Measurements from ENCODE around the gene LYZL6.
"Not testable (repeated sequence)": the region's sequence is repeated elsewhere in the genome, so short reads cannot be mapped to it uniquely, and the experiment has no call there.

Gene LYZL6

GRCh38 chr17:35906926-35907637, 36.4 kb downstream of the LYZL6 start:
- no peak for DNase-seq (ENCODE audit: low read depth)

DNA sequence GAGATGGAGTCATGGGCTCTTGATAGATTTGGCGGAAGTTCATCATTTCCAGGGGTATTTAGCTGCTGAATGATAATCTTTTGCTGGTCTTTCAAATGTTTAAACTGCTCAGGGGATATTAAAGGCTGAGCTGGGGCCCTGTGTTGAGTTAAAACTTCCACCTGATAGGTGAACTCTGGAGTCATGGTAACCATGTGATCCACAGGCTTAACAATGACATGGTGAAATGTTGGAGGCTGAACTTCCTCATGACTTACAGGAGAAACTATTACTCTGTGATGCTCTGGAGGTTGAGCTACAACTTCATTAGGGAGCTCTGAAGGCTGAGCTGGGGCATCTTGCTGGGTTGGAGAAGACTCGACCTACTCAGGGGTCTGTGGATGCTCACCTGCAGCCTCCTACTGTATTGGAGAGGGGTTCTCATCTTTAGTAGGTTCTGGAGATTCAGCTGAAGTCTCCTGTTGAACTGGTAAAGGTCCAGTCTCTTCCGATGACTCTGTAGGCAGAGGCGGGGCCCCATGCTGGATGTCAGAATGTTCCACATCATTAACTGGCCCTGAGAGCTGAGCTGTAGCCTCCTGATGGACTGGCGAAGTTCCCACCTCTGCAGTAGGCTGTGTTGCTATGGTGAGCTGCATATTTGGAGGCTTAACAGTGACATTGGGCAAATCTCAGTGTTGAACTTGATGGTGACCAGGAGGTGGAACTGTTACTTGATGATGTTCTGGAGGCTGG, 37.2 kb downstream of the LYZL6 start:
- no peak for DNase-seq (ENCODE audit: low read depth)

DNA sequence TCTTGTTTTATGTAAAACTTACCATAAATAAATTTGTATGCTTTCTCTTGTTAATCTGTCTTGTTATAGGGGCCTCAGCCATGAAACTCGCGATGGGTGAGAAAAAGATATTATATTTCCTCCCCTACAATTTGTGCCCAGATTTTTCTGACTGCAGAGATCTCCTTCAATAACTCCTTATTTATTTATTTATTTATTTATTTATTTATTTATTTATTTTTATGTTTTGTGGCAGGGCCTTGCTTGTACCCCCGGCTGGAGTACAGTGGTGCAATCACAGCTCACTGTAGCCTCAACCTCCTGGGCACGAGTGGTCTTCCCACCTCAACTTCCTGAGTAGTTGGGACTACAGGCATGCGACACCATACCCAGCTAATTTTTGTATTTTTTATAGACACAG, 40.1 kb downstream of the LYZL6 start:
- no peak for DNase-seq (ENCODE audit: low read depth)

DNA sequence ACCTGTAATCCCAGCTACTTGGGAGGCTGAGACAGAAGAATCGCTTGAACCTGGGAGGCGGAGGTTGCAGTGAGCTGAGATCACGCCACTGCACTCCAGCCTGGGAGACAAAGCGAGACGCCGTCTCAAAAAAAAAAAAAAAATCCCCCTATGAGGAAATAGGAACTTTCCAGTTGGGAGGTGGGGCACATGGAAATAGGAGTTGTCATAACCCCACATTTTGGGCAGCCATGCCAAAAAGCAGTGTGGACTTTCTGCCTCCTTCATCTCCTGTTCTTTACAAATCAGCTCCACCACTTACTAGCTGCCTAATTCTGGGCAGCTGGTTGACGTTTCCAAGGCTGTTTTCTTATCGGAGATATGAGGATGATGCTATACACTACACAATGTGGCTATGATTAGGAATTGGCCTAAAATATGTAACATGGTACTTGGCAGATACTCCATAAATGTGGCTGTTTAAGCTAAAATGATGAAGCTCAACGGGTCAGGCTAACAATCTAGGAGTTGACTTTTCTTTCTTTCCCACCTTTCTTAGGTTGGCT, 41.8 kb downstream of the LYZL6 start:
- peak; percentile 17 for DNase-seq (ENCODE audit: low read depth)

DNA sequence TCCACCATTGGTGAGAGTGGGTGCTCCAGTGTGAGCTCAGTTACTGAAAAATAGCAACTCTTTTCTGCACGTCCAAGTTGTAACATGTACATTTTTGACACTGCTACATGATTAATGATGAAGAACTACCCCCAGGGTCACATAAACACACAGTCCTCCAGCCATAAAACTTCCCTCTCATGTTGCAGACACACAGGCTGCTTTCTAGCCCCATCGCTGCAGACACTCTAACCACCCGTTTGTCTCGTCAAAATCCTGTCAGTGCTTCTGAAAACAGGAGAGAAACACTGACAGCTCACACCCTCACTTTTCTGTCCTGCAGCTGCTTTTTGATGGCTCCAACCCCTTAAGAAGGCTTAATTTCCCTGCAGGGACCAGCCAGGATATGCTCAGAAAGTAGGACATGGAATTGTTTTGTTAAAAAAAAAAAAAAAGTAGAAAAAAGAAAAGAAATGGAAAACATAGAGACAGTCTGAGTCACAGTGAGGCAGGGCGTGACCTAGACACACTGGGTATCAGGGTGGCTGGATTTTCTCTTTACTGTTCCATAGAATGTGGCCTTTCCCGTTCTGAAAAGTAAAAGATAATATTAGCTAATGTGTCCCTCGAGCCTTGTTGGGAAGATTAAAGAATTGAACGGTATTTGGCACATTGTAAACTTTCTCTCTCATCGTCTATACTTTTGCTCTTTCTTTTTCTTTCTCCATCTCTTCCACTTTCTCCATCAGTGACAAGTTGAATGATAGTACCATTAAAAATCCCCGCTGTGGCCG, 42.6 kb downstream of the LYZL6 start:
- no peak for DNase-seq (ENCODE audit: low read depth)

DNA sequence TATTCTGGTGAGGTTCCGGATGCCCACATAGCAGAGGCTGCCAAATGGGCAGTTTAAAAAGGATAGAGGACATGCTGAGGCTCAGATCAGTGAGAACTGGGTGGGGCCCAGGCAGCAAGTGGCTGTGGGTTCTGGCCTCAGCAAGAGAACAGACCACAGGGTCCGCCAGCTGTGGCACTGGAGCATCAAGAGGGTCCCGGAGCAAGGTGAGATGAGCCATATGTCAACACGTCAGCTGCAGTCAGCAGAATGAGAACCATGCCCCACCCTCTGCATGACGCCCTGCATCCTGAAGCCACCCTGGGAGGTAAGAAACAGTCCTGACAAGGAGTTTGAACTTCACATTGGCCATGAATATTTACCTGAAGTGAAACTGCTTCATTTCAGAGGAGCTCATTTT, 43.2 kb downstream of the LYZL6 start:
- DNase-seq (ENCODE audit: low read depth): no peak

- no peak for DNase-seq (ENCODE audit: low read depth)
Observed at GRCh38 chr17:35898283-35899070, 45.0 kb downstream of the LYZL6 start.

- DNase-seq (ENCODE audit: low read depth): not testable (repeated sequence)
Observed at GRCh38 chr17:35897772-35898171, 45.7 kb downstream of the LYZL6 start.

DNA sequence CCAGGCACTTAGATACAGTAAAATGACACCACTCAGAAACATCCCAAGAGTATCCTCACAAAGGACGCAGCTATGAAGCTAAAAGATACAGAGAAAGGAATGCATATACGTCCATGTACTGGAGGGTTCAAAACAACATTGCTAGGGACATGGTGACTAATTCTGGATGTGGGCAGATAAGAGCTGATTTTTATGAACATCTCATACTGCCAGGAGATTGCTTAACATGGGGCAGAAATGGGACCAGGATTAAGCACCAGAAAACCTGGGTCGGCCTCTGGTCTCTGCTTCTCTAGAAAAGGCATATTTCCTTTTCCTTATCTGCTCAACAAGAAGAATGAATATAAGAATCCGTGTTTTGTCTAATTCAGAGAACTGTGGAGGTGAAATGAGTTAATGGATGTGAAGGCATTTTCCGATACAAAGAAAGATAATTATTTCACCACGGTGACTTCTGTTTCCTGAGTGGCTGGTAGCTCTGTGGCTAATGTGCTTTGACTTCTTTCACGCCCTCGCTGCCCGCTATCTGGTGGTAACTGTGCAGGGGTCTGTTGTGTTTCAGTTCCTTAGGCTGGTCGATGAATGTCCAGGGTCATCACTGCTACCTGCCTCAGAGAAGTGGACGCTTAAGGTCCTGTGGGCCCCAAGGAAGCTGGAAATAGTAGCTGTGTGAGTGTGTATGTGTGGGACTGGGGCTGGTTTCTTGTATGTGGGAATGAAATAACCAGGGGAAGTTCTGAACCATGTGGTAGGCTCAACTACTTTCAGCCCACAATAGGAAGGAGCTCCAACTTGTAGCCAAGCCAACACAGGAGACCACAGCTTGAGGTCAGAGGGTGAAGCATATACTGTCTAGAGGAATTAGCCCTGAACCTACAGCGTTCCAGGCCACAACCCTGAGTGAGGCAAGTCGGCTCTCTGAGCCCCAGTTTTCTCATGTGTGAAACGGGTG, 47.6 kb downstream of the LYZL6 start:
- no peak for DNase-seq (ENCODE audit: low read depth)

DNA sequence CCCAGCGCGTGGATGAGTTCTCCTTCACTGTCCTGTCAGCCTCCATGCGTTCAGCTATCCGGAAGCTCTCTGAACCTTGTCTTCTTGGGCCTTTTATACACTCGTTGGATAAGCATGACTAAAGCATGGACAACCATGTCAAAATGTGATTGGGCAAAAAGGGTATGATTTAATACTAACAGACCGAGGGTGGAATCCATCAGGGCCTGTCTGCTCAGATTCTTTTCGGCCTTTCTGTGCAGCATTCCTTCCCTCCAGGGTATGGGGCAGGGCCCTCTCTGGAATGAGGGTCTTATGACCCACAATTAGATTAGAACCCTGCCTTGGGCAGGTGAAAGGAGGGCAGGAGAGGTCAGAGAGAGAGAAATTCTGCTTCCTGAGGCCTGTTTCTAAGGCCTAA, 49.3 kb downstream of the LYZL6 start:
- no peak for DNase-seq (ENCODE audit: low read depth)

DNA sequence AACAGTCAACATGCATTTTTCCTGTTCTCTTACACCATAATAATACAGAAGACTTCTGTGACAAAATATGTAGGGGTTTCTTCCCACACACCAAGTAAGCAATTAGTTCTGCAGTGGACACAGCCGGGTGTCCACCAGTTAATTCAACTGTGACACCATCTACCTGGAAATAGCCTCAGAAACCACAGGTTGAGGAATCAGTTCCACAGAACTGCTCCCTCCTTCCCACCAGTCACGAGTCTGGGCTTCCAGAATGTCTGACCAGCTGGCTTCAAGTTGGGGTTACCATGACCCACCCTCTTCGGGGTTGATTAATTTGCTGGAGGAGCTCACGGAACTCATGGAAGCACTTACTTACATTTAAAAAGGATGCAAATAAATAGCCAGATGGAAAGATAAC, 49.8 kb downstream of the LYZL6 start:
- DNase-seq (ENCODE audit: low read depth): no peak

GRCh38 chr17:35892091-35893035, 51.1 kb downstream of the LYZL6 start:
- peak; percentile 18 for DNase-seq (ENCODE audit: low read depth)

DNA sequence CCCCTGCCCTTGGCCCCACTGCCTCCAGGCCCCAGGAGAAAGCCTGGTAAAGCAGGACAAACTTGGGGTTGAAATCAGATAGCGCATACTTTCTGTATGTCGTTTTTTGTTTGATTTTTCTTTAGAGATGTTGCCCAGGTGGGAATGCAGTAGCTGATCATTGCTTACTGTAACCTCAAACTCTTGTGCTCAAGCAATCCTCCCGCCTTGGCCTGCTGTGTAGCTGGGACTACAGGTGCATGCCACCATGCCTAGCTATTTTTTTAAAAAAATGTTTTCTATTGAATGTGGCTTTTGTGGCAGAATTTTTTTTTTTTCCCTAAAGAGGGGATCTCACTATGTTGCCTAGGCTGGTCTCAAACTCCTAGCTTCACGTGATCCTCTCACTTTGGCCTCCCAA, 52.2 kb downstream of the LYZL6 start:
- DNase-seq (ENCODE audit: low read depth): no peak

GRCh38 chr17:35890774-35891155, 52.7 kb downstream of the LYZL6 start:
- DNase-seq (ENCODE audit: low read depth): no peak

- peak; percentile 72 for DNase-seq (ENCODE audit: low read depth)
Observed at GRCh38 chr17:35889818-35890773, 53.4 kb downstream of the LYZL6 start.

GRCh38 chr17:35889241-35889640, 54.3 kb downstream of the LYZL6 start:
- no peak for DNase-seq (ENCODE audit: low read depth)
